ENCODE data around the gene IL36B. TPM values are rescaled to one million over a fixed set of nuclear protein-coding genes. Genes with fewer than 3 reads are reported as not detected.
"Not testable (repeated sequence)": the region's sequence is repeated elsewhere in the genome, so short reads cannot be mapped to it uniquely, and the experiment has no call there.

Gene IL36B
- not detected in 2 replicates for polyA plus RNA-seq (2011; rRNA removed)
- polyA minus RNA-seq (2011; rRNA and poly(A)+ RNA removed): not detected in 2 replicates

GRCh38 chr2:113052396-113052917, at the start of gene IL36B:
Gene IL36B (minus strand): TSS chr2:113052867.
- Histone ChIP-seq H3K27me3 (ENCODE audit: control insufficient read depth, insufficient read depth, low read length) (peaks cover 5% of the 10 kb centered on the region; the same call in 1 of the 2 replicates), H3K36me3 (ENCODE audit: control insufficient read depth, insufficient read depth, low read length) (no peaks in the 10 kb centered on the region), H3K4me3 (ENCODE audit: low read depth, low read length) (no peak within 1 kb of the TSS)
- no peak for TF ChIP-seq CTCF (IDR thresholded peaks at IDR 0.05; ENCODE audit: insufficient read depth, low read depth, low read length)
- no peak for DNase-seq (ENCODE audit: low read depth)
- ChIA-PET CTCF (no interaction called here), POLR2A (no interaction called here)

- Histone ChIP-seq H3K4me3 (ENCODE audit: low read depth, low read length) (no peak overlapping the region), H3K36me3 (ENCODE audit: control insufficient read depth, insufficient read depth, low read length) (no peaks in the 10 kb centered on the region), H3K27me3 (ENCODE audit: control insufficient read depth, insufficient read depth, low read length) (peaks cover 1% of the 10 kb centered on the region; the same call in 1 of the 2 replicates)
- no peak for DNase-seq (ENCODE audit: low read depth)
- no peak for TF ChIP-seq CTCF (IDR thresholded peaks at IDR 0.05; ENCODE audit: insufficient read depth, low read depth, low read length)
- ChIA-PET CTCF (interaction anchor here (0.8 to 1.3 kb wide), 4 partner anchors 8 to 268 kb away, joined by 3 to 4 read pairs (median 4); no protein-coding TSS in a partner anchor), POLR2A (no interaction called here)
Measured at GRCh38 chr2:113102133-113102532, 49.5 kb upstream of the IL36B start.

GRCh38 chr2:113098532-113098931, 45.9 kb upstream of the IL36B start:
- no peak overlapping the region for H3K4me3 ChIP-seq (ENCODE audit: low read depth, low read length)
- TF ChIP-seq CTCF (IDR thresholded peaks at IDR 0.05; ENCODE audit: insufficient read depth, low read depth, low read length): no peak
- peaks cover 2% of the 10 kb centered on the region for H3K27me3 ChIP-seq (ENCODE audit: control insufficient read depth, insufficient read depth, low read length)
- DNase-seq (ENCODE audit: low read depth): no peak
- CTCF ChIA-PET: interaction anchor here (0.7 kb wide), 1 partner anchor 38 kb away, joined by 3 read pairs; no protein-coding TSS in a partner anchor
- POLR2A ChIA-PET: no interaction called here
- no peaks in the 10 kb centered on the region for H3K36me3 ChIP-seq (ENCODE audit: control insufficient read depth, insufficient read depth, low read length)

GRCh38 chr2:113098041-113098440, 45.4 kb upstream of the IL36B start:
- ChIA-PET POLR2A (no interaction called here), CTCF (no interaction called here)
- Histone ChIP-seq H3K4me3 (ENCODE audit: low read depth, low read length) (no peak overlapping the region), H3K36me3 (ENCODE audit: control insufficient read depth, insufficient read depth, low read length) (no peaks in the 10 kb centered on the region), H3K27me3 (ENCODE audit: control insufficient read depth, insufficient read depth, low read length) (peaks cover 2% of the 10 kb centered on the region; the same call in 1 of the 2 replicates)
- no peak for DNase-seq (ENCODE audit: low read depth)
- no peak for TF ChIP-seq CTCF (IDR thresholded peaks at IDR 0.05; ENCODE audit: insufficient read depth, low read depth, low read length)

- H3K27me3 ChIP-seq (ENCODE audit: control insufficient read depth, insufficient read depth, low read length); POLR2A ChIA-PET; H3K4me3 ChIP-seq (ENCODE audit: low read depth, low read length); DNase-seq (ENCODE audit: low read depth); H3K36me3 ChIP-seq (ENCODE audit: control insufficient read depth, insufficient read depth, low read length): not testable (repeated sequence)
- CTCF ChIA-PET: interaction anchor here (0.6 to 1.0 kb wide), 2 partner anchors 102 to 496 kb away, joined by 3 read pairs; no protein-coding TSS in a partner anchor
Measured at GRCh38 chr2:113096842-113097618, 44.4 kb upstream of the IL36B start.

GRCh38 chr2:113096306-113096705, 43.6 kb upstream of the IL36B start:
- DNase-seq (ENCODE audit: low read depth); POLR2A ChIA-PET; H3K36me3 ChIP-seq (ENCODE audit: control insufficient read depth, insufficient read depth, low read length); H3K27me3 ChIP-seq (ENCODE audit: control insufficient read depth, insufficient read depth, low read length); H3K4me3 ChIP-seq (ENCODE audit: low read depth, low read length): not testable (repeated sequence)
- CTCF ChIA-PET: interaction anchor here (1.0 kb wide), 1 partner anchor 102 kb away, joined by 3 read pairs; no protein-coding TSS in a partner anchor
